ENCODE data around the gene FUT3.

The FUT3 gene

GRCh38 chr19:5803441-5803751 lies 47.9 kb downstream of the FUT3 start:
- no peak for DNase-seq (ENCODE audit: low read depth in 1 of 2, low spot score in 1 of 2)

- no peak for DNase-seq (ENCODE audit: low read depth in 1 of 2, low spot score in 1 of 2)
Observed at GRCh38 chr19:5801796-5802619, 49.2 kb downstream of the FUT3 start.

DNA sequence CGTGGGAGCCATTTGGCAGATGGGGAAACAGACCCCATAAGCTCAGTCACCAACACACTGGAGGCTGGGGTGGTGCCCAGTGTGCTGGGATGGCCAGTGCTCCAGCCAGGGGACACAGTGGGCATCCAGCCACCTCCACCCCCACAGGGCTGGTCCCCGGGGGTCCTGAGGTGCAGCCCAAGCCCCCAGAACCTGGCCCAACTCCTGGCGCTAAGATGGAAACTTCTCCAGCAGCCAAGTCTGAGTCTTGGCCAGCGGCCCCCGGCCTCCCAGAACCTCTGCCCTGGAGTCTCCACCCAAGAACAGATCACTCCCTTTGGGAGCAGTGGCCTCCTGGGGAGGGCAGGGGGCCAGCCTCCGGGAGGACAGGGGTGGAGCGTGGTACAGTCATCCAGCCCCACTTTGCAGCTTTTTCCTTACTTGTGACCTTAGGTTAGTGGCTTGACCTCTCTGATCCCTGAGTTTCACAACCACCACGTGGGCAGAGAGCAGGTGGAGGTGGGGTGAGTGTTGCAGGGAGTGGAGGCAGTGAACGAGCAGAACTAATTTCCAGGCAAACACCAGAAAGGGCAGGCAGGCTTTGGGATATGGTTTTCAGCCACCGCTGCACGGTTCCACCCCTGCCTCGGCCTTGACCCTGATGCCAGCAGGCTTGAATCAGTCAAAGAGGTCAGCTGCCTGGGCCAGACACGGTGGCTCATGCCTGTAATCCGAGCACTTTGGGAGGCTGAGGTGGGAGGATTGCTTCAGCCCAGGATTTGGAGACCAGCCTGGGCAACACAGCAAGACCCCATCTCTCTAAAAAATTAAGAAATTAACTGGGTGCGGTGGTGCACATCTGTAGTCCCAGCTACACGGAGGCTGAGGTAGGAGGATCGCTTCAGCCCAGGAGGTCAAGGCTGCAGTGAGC lies 50.6 kb downstream of the FUT3 start:
- no peak for DNase-seq (ENCODE audit: low read depth in 1 of 2, low spot score in 1 of 2)

DNA sequence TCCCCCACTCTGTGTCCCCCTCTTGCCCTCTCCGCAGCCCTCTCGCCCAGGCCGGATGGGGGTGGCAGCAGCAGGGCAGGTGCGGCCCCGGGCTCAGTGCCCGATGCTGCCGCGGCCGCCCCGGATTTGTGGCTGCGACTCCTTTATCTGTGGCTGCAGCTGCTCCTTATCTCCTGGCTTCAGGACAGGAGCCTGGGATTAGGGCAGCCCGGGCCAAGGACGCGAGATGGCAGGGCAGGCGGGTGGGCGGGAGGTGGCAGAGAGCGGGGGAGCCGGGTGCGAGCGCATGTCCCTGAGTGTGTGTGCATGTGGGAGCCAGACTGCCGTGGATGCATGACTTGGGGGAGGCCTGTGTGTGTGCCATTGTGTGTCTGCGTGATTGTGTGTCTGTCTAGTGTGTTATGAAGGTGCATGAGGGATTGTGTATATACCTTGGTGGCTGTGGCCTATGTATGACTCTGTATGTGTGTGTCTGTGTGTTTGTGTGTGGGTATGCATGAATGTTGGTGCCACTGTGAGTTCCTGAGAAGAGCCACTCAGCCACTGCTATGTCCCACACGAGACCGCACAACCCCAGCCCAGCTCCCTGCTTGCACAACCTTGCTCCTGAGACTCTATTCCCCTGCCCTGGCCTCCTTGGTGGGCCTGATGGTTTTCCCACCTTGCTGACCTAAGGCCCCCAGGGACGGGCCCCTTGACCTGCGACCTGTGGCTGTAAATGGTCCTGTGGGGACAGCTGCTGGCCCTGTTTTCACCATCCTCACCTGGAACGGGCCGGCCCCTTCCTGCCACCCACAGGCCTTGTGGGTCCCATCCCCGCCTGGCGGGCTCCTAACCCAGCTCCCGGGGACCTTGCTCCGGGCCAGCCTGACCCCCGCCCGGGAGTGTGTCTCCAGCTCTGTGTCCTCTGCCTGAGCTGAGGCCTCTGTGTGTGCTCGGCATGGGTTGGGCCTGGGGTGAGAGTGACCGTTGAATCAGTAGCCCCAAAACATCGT lies 51.7 kb downstream of the FUT3 start:
- no peak for DNase-seq (ENCODE audit: low read depth in 1 of 2, low spot score in 1 of 2)

DNA sequence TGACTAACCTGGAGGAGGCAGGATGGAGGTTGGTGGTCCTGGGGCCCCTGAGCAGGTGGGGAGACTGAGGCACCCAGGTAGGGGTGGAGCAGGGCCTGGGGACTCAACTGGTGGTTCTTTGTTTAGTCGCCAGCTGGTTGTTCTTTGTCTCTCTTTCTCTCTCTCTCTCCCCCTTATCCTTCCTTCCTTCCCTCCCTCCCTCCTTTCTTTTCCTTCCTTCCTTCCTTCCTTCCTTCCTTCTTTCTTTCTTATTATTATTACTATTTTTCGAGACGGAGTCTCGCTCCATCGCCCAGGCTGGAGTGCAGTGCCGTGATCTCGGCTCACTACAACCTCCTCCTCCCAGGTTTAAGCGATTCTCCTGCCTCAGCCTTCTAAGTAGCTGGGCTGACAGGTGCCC lies 53.0 kb downstream of the FUT3 start:
- DNase-seq (ENCODE audit: low read depth in 1 of 2, low spot score in 1 of 2): no peak

GRCh38 chr19:5795382-5795919 lies 55.8 kb downstream of the FUT3 start:
- no peak for DNase-seq (ENCODE audit: low read depth in 1 of 2, low spot score in 1 of 2)

DNA sequence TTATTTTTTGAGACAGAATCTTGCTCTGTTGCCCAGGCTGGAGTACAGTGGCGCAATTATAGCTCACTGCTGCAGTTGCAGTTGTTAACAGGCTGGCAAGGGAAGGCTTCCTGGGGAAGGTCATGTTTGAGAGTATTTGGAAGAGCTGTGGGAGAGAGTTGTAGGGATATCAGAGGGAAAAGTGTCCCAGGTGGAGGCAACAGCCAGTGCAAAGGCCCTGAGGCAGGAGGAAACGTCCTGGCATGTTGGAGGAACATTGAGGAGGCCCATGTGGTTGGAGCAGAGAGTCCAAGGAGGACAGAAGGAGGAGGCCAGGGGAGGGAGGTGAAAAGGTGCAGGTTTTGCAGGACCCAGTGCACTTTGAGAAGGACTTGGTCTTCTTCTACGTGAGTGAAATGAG lies 58.1 kb downstream of the FUT3 start:
- no peak for DNase-seq (ENCODE audit: low read depth in 1 of 2, low spot score in 1 of 2)
